D721Med (cell line): ENCODE measurements around the gene CWF19L1.
"Not testable (repeated sequence)": the region's sequence is repeated elsewhere in the genome, so short reads cannot be mapped to it uniquely, and the experiment has no call there.

Source experiments
- DNase-seq: peaks from one replicate; pipeline ENCODE4 v3.0.0; 2011; ENCODE audit warnings: low spot score; ENCODE audit not compliant: insufficient read length
- FAIRE-seq: peaks from 2 replicates; lab custom pipeline; 2011; peaks lifted over from hg19 to GRCh38; lab: Jason Lieb, UNC
- CTCF ChIP-seq: IDR thresholded peaks from 2 replicates; pipeline ENCODE4 v1.5.1; 2012; ENCODE audit warnings: mild to moderate bottlenecking, control low read depth; ENCODE audit not compliant: insufficient read depth; ENCODE audit errors: missing control alignments

Gene CWF19L1

GRCh38 chr10:100286051-100287033 lies 18.9 kb upstream of the CWF19L1 start, which contains the start of gene BLOC1S2:
TSS of gene BLOC1S2 (minus strand) at chr10:100286680. CDS start at chr10:100286659, 21 bp downstream.
- FAIRE-seq: no peak
- peak; percentile 97 for DNase-seq
- TF ChIP-seq CTCF: no peak

DNA sequence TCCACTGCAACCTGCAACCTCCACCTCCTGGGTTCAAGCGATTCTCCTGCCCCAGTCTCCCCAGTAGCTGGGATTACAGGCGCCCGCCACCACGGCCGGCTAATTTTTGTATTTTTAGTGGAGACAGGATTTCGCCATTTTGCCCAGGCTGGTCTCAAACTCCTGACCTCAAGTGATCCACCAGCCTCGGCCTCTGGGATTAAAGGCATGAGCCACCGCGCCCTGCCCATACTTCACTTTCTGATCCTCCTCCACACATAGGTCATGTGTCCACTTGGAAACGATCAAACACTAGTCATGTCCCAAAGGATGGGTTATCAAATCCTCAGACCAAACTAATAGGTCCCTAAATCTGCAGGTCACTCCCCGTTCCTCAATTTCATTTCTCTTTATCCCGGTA lies 17.9 kb upstream of the CWF19L1 start:
- not testable (repeated sequence) for DNase-seq, FAIRE-seq

DNA sequence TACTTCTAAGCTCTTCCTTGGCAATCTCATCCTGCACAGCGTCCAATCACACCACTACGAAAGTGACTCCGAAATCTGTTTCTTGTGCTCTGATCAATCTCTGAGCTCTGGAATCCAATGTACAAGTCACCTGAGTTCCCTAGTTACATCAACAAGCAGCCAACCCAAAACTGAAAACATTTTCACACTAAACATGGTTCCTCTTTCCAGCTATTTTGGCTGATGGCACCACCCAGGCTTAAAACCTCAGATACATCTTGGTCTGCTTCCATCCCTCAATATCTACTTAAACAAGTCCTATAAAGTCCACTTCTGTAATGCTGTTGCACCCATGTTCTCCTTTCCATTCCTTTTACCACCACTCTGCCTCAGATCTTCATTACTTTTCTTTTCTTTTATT lies 15.5 kb upstream of the CWF19L1 start:
- TF ChIP-seq CTCF: no peak
- DNase-seq: no peak
- no peak for FAIRE-seq

DNA sequence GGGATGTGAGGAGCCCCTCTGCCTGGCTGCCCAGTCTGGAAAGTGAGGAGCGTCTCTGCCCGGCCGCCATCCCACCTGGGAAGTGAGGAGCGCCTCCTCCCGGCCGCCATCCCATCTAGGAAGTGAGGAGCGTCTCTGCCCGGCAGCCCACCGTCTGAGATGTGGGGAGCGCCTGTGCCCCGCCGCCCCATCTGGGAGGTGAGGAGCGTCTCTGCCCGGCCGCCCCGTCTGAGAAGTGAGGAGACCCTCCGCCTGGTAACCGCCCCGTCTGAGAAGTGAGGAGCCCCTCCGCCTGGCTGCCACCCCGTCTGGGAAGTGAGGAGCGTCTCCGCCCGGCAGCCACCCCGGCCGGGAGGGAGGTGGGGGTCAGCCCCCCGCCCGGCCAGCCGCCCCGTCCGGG lies 9.5 kb upstream of the CWF19L1 start:
- not testable (repeated sequence) for FAIRE-seq, DNase-seq

GRCh38 chr10:100265821-100266485 lies 1.5 kb downstream of the CWF19L1 start:
- no peak for FAIRE-seq

GRCh38 chr10:100254191-100254590 lies 13.2 kb downstream of the CWF19L1 start:
- FAIRE-seq: no peak
- no peak for TF ChIP-seq CTCF
- DNase-seq: no peak

More at GRCh38 chr10:100265821-100266485, 1.5 kb downstream of the CWF19L1 start:
- no peak for DNase-seq
- no peak for TF ChIP-seq CTCF

- no peak for TF ChIP-seq CTCF
- FAIRE-seq (no peak), DNase-seq (no peak)
These were observed 14.4 kb downstream of the CWF19L1 start for GRCh38 chr10:100253041-100253440.

GRCh38 chr10:100248820-100249219 lies 18.6 kb downstream of the CWF19L1 start:
- no peak for TF ChIP-seq CTCF
- DNase-seq (no peak), FAIRE-seq (no peak)
